GM12878 (cell line): ENCODE measurements around the gene ASCC1. TPM values are rescaled to one million over a fixed set of nuclear protein-coding genes. Genes with fewer than 3 reads are reported as not detected.

Source experiments
- ATAC-seq: fragments of 200-7000 bp; cut with Tn5 transposase; 3 replicates; pipeline ENCODE4 v1.9.1; 2020; ENCODE audit warnings: mild to moderate bottlenecking, moderate library complexity
- BruUV-seq: library from RNA; stranded (reverse); fragments of 400-500 nt; replicated peaks from 2 replicates; lab custom pipeline; 2021; lab: Mats Ljungman, UMichigan
- CTCF ChIA-PET: fragments of 300-600 bp; sonication (Branson Sonifier 250); formaldehyde crosslinking; extraction: SDS; loops from one replicate; lab custom pipeline; 2021; ENCODE audit warnings: inconsistent platforms; lab: Yijun Ruan, JAX
- POLR2A ChIA-PET: fragments of 350-600 bp; formaldehyde crosslinking; extraction: SDS; loops from one replicate; lab custom pipeline; 2021; ENCODE audit warnings: inconsistent platforms; lab: Charles Lee
- RAD21 ChIA-PET: fragments of 300-600 bp; sonication (Branson Sonifier 250); formaldehyde crosslinking; loops from one replicate; lab custom pipeline; 2023; ENCODE audit warnings: antibody characterized with exemption; ENCODE audit not compliant: unreplicated experiment; lab: Charles Lee
- SMC1A ChIA-PET: fragments of 300-600 bp; sonication (Branson Sonifier 250); formaldehyde crosslinking; loops from one replicate; lab custom pipeline; 2023; ENCODE audit not compliant: unreplicated experiment, uncharacterized antibody; lab: Charles Lee
- DNase-seq: peaks from one replicate; pipeline ENCODE4 v3.0.0-alpha.2; 2011; ENCODE audit warnings: low read depth, low spot score
- FAIRE-seq: peaks from 3 replicates; lab custom pipeline; 2011; peaks lifted over from hg19 to GRCh38; lab: Jason Lieb, UNC
- H2AFZ ChIP-seq: 2 replicates; pipeline ENCODE4 v1.6.0; 2011; ENCODE audit warnings: low read depth, low read length, control low read depth; ENCODE audit not compliant: control insufficient read depth
- H3K27ac ChIP-seq: 2 replicates; pipeline ENCODE4 v1.5.1; 2011; ENCODE audit warnings: control low read depth; ENCODE audit not compliant: control insufficient read depth, insufficient read depth
- H3K27me3 ChIP-seq, 2 experiments: replicated peaks in 1 of 2; 2 replicates each; pipeline versions ENCODE4 v1.6.0 to v1.6.1; 2011; ENCODE audit warnings: low read length in 1 of 2; ENCODE audit not compliant: control insufficient read depth in 2 of 2, insufficient read depth in 2 of 2
- H3K36me3 ChIP-seq, 2 experiments: 2 replicates each; pipeline ENCODE4 v1.5.1; 2011; ENCODE audit warnings: low read length in 1 of 2; ENCODE audit not compliant: control insufficient read depth in 2 of 2, insufficient read depth in 2 of 2
- H3K4me1 ChIP-seq: 2 replicates; pipeline ENCODE4 v1.6.1; 2011; ENCODE audit warnings: mild to moderate bottlenecking, low read length, moderate library complexity, mixed read lengths; ENCODE audit not compliant: control insufficient read depth, insufficient read depth
- H3K4me2 ChIP-seq: 2 replicates; pipeline ENCODE4 v1.6.0; 2011; ENCODE audit warnings: control low read depth; ENCODE audit not compliant: control insufficient read depth, insufficient read depth
- H3K4me3 ChIP-seq: fragments of 200-600 bp; sonication (generic); 2 replicates; pipeline ENCODE4 v1.5.1; 2016
- H3K79me2 ChIP-seq: 2 replicates; pipeline ENCODE4 v1.6.0; 2011; ENCODE audit warnings: low read length; ENCODE audit not compliant: control insufficient read depth, insufficient read depth
- H3K9ac ChIP-seq: 2 replicates; pipeline ENCODE4 v1.8.0; 2011; ENCODE audit warnings: low read length, control low read depth, mixed read lengths; ENCODE audit not compliant: control insufficient read depth, insufficient read depth
- H3K9me3 ChIP-seq: replicated peaks from 3 replicates; pipeline ENCODE4 v1.5.1; 2011; ENCODE audit warnings: mild to moderate bottlenecking, low read length; ENCODE audit not compliant: control insufficient read depth, insufficient read depth
- H4K20me1 ChIP-seq: 2 replicates; pipeline ENCODE4 v1.6.0; 2011; ENCODE audit not compliant: control insufficient read depth, insufficient read depth
- CUX1 ChIP-seq: IDR thresholded peaks from 2 replicates; pipeline ENCODE4 v1.6.1; 2012; ENCODE audit warnings: improper control_type of control experiment, low read depth, low read length; ENCODE audit not compliant: insufficient replicate concordance
- E2F4 ChIP-seq: IDR thresholded peaks from 2 replicates; pipeline ENCODE4 v1.6.1; 2012; ENCODE audit warnings: low read depth, low read length, improper control_type of control experiment
- MLLT1 ChIP-seq: fragments of 450-650 bp; IDR thresholded peaks from 2 replicates; pipeline ENCODE4 v1.6.1; 2016; ENCODE audit warnings: mild to moderate bottlenecking
- NBN ChIP-seq: fragments of 450-650 bp; IDR thresholded peaks from 2 replicates; pipeline ENCODE4 v1.6.1; 2016
- PKNOX1 ChIP-seq: fragments of 450-650 bp; IDR thresholded peaks from 2 replicates; pipeline ENCODE4 v1.6.1; 2016; ENCODE audit warnings: mild to moderate bottlenecking
- POU2F2 ChIP-seq: IDR thresholded peaks from 3 replicates; pipeline ENCODE4 v1.6.1; 2011; ENCODE audit warnings: low read depth, mild to moderate bottlenecking, low read length, borderline replicate concordance
- SUPT20H ChIP-seq: IDR thresholded peaks from 2 replicates; pipeline ENCODE4 v1.6.1; 2011; ENCODE audit warnings: low read depth, mild to moderate bottlenecking, low read length, moderate library complexity, borderline replicate concordance; ENCODE audit not compliant: control insufficient read depth
- WRNIP1 ChIP-seq: IDR thresholded peaks from 2 replicates; pipeline ENCODE4 v1.6.1; 2011; ENCODE audit warnings: low read depth, low read length, improper control_type of control experiment, borderline replicate concordance
- ZNF217 ChIP-seq: fragments of 450-650 bp; IDR thresholded peaks from 2 replicates; pipeline ENCODE4 v1.6.1; 2017; ENCODE audit warnings: antibody characterized with exemption, mild to moderate bottlenecking
- in situ Hi-C: fragments of 300-500 bp; cut with MboI; formaldehyde crosslinking; loops from 9 replicates; pipeline ENCODE4 v1.14.3; 2018; ENCODE audit warnings: mixed read lengths
- intact Hi-C: fragments of 100-400 bp; cut with micrococcal nuclease; formaldehyde crosslinking; loops from one replicate; pipeline ENCODE4 v1.14.2; 2022; ENCODE audit not compliant: unreplicated experiment
- polyA plus RNA-seq, 11 experiments: library from polyadenylated mRNA; depleted of rRNA in 4 of 11; unstranded in 6 of 11; stranded (reverse) in 5 of 11; fragments of >200 nt; fragmentation: Nextera tagmentation in 4 of 11; fragmentation: Illumina TruSeq in 1 of 11; extraction: Ambion mirVana in 4 of 11; extraction: Trizol in 1 of 11; gene quantifications; 1 replicate in 1 of 11; 2 replicates in 10 of 11; pipeline versions ENCODE4 v1.2.1 to v1.2.3, GENCODE V29; 2011 to 2016; ENCODE audit warnings: inconsistent platforms in 2 of 11, missing spikeins in 2 of 11, low read depth in 1 of 11
- total RNA-seq, 4 experiments: library from RNA; depleted of rRNA in 3 of 4; stranded (reverse); fragments of >200 nt in 3 of 4; fragmentation: Illumina TruSeq in 1 of 4; extraction: Trizol in 1 of 4; gene quantifications; 2 replicates each; pipeline versions ENCODE4 v1.2.1 to v1.2.3, GENCODE V29; 2013 to 2021

Gene ASCC1
- total and polyA plus RNA-seq, 10 of the 15 experiments (the other 5 are each of a cell fraction or from before 2014, with no cell fraction given): 23.3 to 80.6 (median 42.8) TPM

GRCh38 chr10:72134785-72135767 lies 81.0 kb downstream of the ASCC1 start (continued):
- no peak for TF ChIP-seq CUX1

- ATAC-seq: peak; percentile 91
- in situ Hi-C loops: loop anchor here (5.0 kb wide), 1 partner anchor 204 kb away; no protein-coding TSS in a partner anchor
- no TSS peak for BruUV-seq
- TF ChIP-seq SUPT20H (no peak), NBN (peak; percentile 83), ZNF217 (peak; percentile 73; the same call in 1 of the 2 replicates), E2F4 (no peak), MLLT1 (peak; percentile 85), WRNIP1 (no peak), PKNOX1 (peak; percentile 91), POU2F2 (peak; percentile 70; the same call in 1 of the 3 replicates)
Measured at GRCh38 chr10:72133517-72133916, 82.6 kb downstream of the ASCC1 start.

More at GRCh38 chr10:72133517-72133916, 82.6 kb downstream of the ASCC1 start:
- H4K20me1 ChIP-seq: no peaks in the 10 kb centered on the region
- H3K4me1 ChIP-seq: peaks cover 42% of the 10 kb centered on the region
- DNase-seq (peak; percentile 92), FAIRE-seq (peak; percentile 31)
- H3K4me2 ChIP-seq: 0 out of 2 replicates have a peak overlapping the region, but pooled peaks have one; percentile 1
- H3K9me3 ChIP-seq: peaks cover 4% of the 10 kb centered on the region; the same call in 2 of the 3 replicates
- ChIA-PET RAD21 (interaction anchor here (0.7 to 6.3 kb wide), 18 partner anchors 8 to 298 kb away, joined by 3 to 89 read pairs (median 13); partner anchors contain the start of genes ANAPC16, ASCC1, DDIT4 and PSAP), POLR2A (interaction anchor here (0.6 to 2.7 kb wide), 12 partner anchors 12 to 204 kb away, joined by 4 to 18 read pairs (median 6); partner anchors contain the start of genes ANAPC16 and DDIT4), SMC1A (interaction anchor here (0.6 to 10.7 kb wide), 30 partner anchors 8 to 237 kb away, joined by 3 to 168 read pairs (median 7); partner anchors contain the start of genes ANAPC16, ASCC1 and DDIT4), CTCF (interaction anchor here (0.6 to 6.5 kb wide), 19 partner anchors 15 to 209 kb away, joined by 3 to 127 read pairs (median 10); partner anchors contain the start of genes ANAPC16 and ASCC1)
- no peak overlapping the region for H2AFZ ChIP-seq
- 0 out of 2 replicates have a peak overlapping the region, but pooled peaks have one; percentile 4 for H3K4me3 ChIP-seq
- no peaks in the 10 kb centered on the region for H3K79me2 ChIP-seq
- peaks cover 2 to 4% of the 10 kb centered on the region in 2 experiments; a peak in 3 of 4 replicates for H3K36me3 ChIP-seq
- peak overlapping the region; percentile 75 for H3K27ac ChIP-seq
- no peak overlapping the region for H3K9ac ChIP-seq
- H3K27me3 ChIP-seq: no peaks in the 10 kb centered on the region
- intact Hi-C loops: loop anchor here (1.0 to 2.0 kb wide), 5 partner anchors 30 to 202 kb away; no protein-coding TSS in a partner anchor
